ENCODE results near the gene SAP30BP.
"Not testable (repeated sequence)": the region's sequence is repeated elsewhere in the genome, so short reads cannot be mapped to it uniquely, and the experiment has no call there.

Gene SAP30BP

DNA sequence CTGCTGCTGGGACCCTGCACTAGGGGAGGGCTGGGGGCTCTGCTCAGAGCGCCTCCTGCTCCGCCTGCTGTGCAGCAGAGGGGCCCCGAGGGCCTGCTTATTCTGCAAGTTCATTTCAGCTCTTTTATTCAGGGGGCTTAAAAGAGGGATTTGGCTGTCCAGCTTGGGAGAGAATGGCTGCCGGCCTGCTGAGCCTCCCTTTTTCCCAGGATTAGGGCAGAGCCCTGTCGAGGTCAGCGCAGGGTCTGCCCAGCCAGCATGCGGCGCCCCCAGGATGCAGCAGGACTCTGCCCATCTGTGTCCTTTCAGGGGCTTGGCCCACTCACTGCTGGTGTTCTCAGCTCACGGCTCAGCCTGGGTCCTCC is 32.8 kb upstream of the SAP30BP start:
- DNase-seq, result no peak

DNA sequence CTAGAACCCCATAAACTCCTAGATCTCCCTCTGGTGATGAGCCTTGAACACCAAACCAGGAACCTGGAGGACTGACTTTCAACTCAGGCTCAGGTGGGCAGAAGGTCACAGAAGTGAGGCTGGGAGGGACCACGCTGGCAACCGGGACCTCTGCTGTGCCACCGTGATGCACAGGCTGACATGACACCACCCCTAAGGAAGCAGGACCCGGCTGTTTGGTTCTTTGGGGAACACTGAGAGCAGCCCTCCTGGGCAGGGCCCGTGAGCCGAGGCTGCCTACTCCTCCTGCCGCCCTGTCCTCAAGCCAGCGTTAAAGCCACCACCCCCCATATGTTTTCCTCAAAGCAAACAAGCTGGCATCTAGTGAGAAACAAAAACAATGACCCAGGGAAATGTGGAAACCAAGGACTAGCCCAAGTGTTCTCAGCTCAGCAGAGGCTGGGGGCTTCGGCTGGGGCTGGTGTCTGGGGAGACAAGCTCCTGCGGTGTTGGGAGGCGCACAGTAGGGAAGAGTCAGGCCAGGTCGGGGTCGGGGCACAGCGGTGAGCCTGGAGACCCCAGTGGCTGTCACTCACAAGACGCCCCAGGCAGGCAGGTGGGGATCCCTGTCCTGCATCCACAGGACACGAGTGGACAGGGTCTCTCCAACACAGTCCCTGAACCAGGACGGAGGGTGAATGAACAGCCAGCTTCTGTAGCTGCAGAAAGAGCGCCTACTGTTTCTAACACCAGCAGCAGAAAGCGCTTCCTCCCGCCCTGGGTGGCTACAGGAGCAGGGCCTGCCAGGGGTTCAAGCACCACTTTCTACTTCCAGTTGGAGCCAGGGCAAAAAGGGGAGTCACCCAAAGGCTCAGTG is 32.2 kb upstream of the SAP30BP start:
- DNase-seq, result no peak

DNA sequence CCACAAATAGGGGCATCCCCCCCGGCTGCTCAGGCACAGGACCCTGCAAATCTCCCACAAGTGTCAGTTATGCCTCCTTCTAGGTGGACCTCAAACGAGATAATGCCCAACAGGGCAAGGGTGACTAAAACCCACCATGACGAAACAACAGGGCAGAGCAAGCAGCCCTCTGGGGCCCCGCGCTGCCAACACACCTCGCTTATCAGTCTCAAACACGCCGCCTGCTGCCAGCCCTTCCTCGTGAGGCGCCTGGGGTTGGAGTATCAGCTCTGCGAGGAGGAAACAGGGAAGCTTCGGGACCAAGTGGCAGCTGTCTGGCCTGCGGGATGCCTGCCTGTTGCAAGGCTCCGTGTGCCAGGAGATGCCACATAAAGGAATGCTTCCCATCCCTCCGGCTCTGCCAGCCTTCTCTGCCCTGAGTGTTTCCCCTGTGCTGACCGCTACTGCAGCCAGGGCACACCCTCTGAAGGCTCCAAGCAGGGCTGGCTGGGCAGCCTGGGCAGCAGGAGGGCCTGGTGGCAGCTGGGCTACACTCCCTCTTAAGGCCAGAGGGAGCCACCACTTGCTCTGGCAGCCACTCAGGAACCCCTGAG is 31.4 kb upstream of the SAP30BP start:
- DNase-seq, result no peak

DNA sequence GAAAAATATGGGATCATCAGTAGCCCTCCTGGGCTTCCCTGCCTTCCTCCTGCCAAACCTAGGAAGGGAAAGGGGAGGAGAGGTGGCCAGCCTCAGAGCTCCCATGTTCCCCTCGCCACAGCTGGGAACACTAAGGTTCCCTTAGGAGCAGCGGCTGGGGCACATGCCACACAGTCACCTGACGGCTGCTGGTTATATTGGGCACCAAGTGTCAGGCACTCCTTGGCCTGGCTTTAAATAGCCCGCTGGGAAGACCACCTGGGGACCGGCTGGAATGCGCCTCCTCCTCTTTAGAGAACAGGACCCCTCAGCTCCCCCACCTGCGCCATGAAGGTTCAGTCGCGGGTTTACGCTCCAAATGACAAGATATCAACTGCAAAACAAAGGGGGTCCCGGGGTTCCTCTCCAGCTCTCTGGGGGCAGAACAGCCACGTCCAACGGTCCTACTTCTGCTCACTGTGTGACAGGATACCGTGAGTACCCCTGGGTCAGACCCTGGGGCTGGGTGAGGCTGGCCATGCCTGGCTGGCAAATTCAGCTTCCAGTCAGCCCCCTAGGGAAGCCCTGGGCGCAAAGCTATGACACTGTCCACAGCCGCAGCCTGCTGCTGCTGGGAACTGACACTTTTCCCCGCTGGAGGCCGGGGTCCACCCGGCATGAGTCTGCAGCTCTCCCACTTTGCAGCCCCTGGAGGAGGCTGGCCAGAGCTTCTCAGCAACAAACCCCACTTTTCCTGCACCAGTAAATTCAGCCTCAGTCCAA is 30.6 kb upstream of the SAP30BP start:
- no peak for DNase-seq

DNA sequence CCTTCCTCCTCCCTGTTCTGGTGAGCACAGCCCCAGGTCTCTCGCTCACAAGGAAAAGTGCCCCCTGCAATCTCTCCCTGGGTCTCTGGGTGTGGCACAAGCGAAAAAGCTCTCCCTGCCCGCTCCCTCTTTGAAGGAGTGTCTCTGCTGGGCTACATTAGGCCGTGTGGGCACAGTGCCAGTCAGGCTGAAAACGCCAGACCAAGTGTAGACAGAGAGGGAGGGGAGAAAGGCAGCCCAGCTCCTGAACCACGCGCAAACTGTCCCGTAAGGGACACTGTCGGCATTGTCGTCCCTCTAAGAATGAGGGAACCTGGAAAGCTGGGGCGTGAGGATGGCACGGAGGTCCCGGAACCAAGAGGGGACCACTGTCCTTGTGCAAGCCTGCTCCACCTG is 30.0 kb upstream of the SAP30BP start:
- DNase-seq, result no peak

DNA sequence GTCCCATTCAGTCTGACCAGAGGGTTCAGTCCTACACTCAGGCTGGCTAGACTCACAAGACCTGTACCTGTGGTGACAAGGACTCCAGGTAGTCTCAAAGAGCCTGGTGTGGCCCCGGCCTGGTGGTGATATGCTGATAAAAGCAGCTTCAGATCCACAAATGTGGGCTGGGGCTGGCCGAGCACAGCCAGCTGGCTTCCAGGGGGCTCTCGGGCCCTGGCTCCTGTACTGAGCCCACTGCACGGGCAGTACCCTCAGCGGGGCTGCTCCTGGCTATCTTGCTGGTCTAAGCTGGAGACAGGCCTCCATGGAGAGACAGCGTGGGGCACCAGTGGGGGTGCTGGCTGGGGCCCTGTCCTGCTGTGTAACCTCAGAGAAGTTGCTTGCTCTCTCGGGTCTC is 29.6 kb upstream of the SAP30BP start:
- no peak for DNase-seq

DNA sequence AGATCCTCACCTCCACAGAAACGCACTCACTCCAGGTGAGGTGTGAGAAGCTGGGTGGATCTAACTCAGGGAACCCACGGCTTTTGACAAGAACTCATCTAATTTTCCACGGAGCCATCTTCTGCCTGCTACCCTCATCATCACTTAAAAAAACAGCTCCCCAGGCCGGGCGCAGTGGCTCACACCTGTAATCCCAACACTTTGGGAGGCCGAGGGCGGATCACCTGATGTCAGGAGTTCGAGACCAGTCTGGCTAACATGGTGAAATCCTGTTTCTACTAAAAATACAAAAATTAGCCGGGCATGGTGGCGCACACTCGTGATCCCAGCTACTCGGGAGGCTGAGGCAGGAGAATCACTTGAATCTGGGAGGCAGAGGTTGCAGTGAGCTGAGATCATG is 29.1 kb upstream of the SAP30BP start:
- DNase-seq, result not testable (repeated sequence)

DNA sequence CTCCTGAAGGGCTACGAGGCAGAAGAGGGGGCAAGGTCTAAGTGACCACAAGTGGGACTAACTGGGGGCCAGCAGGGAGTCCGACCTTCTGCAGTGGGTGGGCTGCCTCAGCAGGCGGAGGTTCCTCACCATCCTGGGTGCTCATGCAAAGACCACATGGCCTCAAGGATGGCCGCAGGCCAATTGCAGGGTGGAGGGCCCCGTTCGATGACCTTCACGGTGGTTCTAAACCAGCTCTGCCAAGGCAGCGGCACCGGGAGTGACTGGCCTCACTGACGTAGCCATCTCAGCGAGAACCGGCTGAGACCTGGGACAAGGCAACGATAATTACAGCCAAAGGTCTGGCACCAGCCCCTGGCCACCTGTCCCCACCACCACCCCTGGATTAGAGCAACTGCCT is 28.2 kb upstream of the SAP30BP start:
- DNase-seq, result no peak

DNA sequence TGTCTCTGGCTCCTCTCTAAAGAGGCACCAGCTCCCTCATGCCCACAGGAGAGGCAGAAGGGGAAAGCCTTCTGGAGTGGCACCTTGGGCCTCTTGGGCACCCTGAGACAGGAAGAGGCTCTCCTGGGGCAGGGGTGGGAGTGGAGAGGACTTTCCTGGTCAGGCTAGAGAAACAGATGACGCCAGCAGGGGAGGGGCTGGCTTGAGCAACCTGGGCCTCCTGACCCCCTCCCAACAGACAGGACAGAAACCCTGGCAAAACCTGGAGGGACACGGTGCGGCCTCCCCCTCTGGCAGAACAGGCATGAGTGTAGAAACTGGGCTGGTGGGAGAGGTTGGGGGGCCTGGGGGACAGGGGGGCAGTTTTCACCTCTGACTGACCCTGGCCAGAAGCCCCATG is 27.8 kb upstream of the SAP30BP start:
- DNase-seq, result no peak

DNA sequence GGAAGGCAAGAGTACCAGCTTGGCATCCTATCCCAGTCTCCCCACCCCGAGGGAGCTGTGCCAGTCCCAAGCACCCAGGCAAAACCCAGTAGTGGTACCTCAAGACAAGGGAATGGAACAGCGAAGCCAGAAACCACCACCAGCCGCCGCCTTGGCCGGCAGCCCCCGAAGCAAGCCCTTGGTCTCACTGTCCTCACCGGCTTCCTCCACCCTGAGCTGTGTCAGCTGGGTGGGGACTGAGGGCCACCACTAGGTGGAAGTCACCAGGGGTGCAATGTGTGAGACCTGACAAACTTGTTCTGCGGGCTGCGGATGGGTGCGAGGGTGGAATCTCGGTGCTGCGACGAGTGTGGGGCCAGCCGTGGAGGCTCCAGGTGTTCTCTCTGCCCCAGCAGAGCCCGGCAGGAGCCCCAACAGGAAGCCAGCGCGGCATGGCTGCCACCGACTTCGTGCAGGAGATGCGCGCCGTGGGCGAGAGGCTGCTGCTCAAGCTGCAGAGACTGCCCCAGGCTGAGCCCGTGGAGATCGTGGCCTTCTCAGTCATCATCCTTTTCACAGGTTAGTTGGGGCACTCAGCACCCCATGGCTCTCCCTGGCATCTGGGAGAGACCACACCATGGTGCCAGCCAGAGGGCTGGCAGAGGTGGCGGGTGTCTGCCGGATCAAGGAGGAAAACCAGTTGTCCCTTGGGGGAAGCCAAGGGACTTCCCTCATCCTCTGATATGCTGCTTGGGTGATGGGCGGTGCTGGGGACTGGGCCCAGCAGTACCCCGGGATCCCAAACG is 27.2 kb upstream of the SAP30BP start:
- no peak for DNase-seq

DNA sequence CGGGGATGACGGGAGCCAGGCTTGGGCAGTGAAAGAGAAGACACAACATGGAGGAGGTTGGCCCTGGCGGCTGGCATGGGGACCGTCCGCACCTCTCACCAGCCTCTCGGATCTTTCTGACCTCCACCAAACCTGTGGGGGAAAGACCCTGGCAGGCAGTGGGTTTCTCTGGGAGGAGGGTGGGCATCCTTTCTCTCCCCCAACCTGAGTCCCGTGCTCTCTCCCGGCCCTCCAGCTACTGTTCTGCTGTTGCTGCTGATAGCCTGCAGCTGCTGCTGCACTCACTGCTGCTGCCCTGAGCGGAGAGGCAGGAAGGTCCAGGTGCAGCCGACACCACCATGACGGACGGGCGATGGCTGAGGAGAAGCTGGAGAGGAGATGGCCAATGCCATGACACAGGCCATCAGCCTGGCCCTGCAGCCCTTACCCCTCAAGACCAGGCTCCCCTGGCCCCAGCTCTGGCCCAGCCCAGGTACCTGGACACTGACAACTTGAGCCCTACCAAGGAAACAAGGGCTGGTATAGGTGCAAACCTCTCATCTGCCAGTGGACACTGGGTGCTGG is 26.5 kb upstream of the SAP30BP start:
- DNase-seq, result no peak

DNA sequence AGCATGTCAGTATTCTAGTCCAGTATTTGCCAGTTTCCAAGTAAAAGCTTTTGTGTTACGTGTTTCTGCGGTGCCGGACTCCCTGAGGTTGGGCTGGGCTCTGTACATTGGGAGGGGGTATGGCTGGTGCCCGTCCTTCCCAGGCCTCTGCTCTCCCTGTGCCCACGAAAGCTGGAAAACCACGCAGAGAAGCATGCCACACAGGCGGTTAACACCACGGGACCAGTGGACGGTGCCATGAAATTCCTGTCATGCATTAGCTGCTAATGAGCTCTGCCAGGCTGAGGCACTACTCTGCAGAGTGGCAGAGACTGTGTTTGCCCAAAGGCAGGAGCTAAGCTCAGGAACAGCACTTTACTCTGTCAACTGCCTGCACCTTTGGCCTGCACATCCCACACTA is 25.8 kb upstream of the SAP30BP start:
- DNase-seq, result no peak

DNA sequence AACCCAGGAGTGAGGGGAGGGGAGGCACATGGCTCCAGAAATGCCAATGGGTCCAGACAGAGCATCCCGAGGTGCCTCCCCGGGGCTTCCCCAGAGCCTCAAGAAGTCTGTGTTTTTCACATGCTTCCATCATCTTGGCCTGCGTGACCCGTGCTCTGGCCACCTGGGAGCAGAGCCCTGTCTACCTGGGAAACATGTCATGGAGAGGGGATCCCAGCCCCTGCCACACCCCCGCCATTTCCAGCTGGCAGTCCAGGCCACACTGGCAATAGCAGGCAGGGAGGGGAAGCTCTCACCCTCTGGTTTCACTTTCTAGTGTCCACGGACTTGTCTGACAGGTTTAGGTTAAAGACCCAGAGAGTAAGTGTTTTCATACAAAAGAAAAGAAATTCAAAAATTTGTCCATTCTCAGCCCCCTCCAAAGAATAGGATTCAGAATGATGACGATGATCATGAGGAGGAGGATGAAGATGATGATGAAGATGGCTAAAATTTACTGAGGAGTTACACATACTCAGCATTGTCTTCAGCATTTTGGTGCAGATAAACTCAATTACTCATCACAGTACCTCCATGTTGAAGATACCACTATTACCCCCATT is 24.9 kb upstream of the SAP30BP start:
- no peak for DNase-seq

DNA sequence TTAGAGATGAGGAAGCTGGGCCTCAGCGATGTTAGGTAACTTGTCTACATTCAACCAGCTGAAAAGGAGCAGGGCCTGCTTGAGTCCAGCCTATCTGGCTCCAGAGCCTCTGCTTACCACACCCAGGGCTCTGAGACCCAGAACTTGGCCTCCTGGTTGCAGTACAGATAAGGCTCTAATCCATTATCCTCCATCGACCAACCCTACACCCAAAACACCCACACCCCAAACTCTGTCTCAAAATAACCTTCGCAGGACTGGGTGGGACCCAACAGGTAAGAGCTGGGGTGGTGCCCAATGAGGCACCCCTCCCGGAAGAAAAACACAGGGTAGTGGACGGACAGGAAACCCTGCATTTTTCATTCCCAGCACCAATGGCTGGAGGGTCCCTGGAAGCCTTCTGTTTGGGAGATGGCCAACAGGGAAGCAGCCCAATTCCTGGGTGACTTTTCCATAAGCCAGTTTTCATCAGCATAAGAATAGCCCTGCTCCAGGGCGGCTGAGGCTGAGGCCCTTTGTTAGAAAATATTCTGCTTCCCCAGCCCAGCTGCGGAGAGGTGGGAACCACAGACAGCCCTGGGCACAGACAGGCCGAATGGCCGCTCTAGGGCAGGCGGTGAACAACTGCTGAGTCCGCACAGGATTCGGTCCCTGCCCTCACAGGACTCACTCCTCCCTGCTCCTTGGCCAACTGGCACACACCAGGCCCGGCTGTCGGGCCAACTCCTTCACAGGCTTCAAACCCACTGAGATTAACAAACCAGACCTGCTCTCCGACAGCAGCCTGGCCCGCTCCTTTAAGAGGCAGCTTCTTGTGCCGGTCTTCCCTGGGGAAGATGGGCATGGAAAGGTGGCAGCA is 24.1 kb upstream of the SAP30BP start:
- DNase-seq, result no peak

DNA sequence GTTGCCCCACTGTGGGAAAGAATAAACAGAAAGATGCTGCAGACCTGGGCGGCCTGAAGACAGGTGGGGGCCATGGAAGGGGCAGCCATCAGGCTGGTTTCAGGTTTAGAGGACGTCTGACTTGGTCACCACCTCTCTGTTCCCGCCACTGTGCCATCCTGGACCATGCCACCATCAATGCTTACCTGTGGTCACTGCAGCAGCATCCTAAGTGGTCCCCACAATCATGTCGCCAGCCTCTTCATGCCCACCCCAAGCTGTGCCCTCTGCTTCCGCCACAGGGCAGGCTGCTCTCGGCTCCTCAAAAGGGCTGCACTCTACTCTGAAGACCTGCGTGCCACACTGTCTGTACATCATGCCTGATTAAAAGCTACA is 23.5 kb upstream of the SAP30BP start:
- no peak for DNase-seq

DNA sequence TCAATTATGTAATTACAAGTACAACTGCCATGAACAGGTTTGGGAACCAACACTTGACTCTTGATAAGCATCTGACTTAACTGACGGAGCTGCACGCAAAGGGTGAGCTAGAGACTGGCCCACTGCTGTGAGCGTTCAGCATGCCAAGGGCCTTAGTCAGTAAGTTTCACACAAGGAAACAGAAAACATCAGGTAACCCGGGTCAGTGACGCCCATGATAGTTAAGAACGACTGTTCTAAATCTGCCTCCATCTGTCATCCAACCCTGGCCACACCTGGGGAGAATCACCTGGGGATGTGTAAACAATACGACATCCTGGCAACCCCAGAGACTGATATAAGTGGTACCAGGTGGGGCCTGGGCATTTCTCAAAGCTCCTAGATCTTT is 21.6 kb upstream of the SAP30BP start:
- DNase-seq, result no peak

DNA sequence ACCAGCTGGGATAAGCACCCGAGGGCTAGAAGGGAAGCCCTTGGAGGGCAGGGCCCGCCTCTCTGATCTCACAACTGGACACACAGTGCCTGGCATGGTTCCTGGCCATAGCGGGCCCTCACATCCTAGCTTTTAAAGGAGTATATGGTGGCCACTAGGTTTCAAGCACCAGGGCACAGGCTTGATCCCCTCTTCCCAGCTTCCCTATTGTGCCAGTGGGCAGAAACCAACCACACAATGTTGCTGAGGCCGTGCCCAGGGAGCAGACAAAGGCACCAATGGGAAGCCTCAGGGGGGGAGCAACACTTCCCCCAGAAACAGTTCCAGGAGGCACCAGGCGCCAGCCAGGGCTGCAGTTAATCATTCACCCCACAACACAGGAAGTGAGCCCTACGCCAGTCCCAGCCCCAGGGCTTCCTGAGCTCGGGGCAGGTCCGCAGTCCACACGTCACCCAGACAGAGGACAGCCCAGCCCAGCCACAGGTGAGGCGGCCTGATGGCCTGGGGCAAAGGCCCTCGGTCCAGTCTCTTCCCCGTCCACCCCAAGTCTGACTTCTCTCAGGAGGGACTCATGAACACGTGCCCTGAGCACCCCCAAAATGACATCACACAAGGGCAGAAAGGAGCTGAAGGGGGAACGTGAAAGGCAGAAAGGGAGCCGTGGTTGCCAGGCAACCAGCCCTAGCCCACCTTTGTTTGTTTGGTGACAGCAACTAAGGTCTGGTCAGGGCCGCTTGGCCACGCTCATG is 21.1 kb upstream of the SAP30BP start:
- DNase-seq, result no peak

DNA sequence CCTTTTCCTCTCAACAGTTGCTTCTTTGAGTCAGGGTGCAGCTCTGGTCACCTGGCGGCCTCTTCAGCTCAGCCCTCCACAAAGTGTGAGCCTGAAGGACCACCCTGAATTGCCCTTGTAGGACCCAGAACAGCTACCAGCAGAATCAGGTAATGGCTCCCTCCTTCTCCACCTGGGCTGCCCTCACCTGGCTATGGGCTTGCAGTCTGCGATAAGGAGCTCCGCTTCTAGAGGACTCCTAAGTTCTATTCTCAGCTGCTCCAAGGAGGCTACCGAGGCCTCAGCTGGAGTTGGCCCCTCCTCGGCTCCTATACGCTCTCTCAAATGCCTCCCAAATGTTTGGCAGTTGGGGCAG is 20.5 kb upstream of the SAP30BP start:
- DNase-seq, result no peak

DNA sequence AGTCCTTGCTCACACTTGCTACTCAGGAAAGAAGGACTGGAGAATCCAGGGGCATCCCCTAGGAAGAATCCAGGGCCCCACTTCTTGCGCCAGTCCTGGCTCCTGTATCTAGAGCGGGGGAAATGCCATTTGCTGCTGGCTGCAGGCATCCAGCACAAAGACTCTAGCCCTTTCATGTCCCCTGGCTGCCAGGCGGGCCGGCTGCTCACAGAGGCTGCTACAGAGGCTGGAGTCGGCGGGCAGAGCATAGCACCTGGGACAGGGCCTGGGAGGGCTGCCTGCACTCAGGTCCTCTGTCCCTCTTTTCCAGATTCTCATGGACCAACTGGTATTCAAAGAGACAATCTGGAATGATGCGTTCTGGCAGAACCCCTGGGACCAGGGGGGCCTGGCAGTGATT is 20.1 kb upstream of the SAP30BP start:
- no peak for DNase-seq

DNA sequence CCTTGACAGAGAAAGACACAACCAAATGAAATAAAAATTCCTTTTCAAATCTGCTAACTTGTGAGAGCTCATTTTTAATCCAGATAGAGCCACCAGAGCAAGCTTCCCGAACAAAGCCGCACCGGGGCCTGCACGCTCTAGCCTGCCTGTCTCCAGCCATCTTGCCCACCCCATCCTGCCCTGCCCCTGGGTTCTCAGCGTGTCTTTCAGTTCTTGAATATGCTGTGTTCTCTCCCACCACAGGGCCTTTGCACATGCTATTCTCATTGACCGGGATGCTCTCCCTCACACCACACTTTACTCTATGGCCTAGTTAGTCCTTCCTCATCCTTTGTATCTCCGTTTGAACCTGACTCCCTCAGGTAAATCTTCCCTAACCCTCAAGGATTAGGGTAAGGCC is 19.2 kb upstream of the SAP30BP start:
- no peak for DNase-seq

DNA sequence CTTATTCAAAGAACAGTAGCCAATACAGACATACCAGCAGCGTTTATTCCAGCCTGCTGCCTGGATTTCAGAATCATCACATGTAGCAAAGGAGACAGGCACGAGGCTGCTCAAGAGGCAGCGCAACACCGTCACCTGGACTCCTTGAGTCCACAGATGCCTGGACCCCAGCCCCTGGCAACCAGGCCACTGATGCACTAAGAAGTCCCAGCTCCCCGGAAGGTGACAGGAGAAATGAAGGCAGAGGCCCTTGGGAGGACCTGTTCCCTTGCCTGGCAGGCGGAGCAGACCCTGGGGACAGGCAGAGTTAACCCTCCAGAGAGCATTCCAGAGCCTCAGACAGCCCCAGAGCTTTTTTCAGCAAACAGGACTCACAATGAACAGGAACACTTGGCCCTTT is 17.5 kb upstream of the SAP30BP start:
- no peak for DNase-seq

Measured in activated effector memory CD4-positive, alpha-beta T cell treated with anti-CD3 and anti-CD28 coated beads, Interleukin-2, amount 50 U/mL, for 16 hours (primary cell).